Stimulated activated naive CD4-positive, alpha-beta T cell treated with Interleukin-2 at 50 U/mL for 16 hours (primary cell): Measurements from ENCODE around the gene BTLA.
"Not testable (repeated sequence)": the region's sequence is repeated elsewhere in the genome, so short reads cannot be mapped to it uniquely, and the experiment has no call there.

Experiments used
- DNase-seq: peaks from one replicate; lab custom pipeline; 2025; lab: John Stamatoyannopoulos, UW

The BTLA gene, protein sequence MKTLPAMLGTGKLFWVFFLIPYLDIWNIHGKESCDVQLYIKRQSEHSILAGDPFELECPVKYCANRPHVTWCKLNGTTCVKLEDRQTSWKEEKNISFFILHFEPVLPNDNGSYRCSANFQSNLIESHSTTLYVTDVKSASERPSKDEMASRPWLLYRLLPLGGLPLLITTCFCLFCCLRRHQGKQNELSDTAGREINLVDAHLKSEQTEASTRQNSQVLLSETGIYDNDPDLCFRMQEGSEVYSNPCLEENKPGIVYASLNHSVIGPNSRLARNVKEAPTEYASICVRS

DNA sequence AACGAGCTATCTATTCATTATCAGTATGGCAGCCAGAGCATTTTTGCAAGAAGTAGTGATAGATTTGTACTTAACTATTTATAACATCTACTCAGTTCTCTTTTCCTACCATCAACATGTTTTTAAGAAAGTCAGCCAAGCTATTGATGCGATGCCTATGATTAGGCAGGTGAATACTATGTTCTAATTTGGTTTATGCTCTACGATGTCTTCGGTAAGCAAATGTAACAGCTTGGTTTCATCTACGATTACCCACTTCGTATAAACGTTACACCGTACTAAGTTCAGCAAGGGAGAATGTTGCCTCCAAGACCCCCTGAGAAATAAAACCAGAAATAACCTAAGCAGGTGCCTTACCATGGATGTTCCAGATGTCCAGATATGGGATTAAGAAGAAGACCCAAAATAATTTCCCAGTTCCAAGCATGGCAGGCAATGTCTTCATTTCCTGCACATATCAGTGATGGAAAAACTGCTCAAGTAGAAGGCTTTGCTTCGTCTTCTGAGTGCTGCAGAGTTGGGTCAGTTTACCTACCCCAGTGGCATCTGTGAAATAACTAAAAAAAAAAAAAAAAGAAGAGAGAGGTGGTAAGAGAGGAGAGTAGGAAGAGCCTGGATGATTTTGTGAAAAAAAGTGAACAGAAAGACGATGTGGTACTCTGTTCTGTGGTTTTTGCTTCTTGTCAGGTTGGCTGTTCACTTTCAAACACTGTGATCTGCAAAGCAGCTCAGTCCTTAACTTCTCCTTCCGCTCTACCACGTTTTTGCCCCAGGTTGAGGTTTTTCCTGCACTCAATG is at the start of gene BTLA:
Gene BTLA, minus strand, starts transcription at position 559 of the 798 bp plus-strand sequence. Its CDS starts 114 bp downstream, at position 445.
- no peak for DNase-seq

DNA sequence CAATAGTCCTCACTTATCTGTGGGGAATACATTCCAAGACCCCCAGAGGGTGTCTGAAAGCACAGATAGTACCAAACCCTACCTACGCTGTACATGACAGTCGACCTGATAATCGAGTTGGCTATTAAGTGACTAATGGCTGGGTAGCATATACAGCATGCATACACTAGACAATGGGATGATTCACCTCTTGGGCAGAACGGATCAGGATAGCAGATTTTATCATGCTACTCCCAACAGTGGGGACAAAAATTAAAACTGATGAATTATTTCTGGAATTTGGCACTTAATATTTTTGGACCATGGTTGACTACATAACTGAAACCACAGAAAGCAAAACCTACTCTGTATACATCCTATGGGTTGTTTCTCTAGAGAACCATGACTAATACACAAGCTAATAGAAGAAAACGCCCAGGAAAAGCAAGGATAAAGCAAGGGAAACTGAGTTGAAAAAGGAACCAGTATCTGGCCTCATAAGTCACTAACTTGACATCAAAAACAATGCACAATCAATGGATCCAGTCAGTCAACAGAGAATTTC is 47.0 kb upstream of the BTLA start:
- DNase-seq = no peak

DNA sequence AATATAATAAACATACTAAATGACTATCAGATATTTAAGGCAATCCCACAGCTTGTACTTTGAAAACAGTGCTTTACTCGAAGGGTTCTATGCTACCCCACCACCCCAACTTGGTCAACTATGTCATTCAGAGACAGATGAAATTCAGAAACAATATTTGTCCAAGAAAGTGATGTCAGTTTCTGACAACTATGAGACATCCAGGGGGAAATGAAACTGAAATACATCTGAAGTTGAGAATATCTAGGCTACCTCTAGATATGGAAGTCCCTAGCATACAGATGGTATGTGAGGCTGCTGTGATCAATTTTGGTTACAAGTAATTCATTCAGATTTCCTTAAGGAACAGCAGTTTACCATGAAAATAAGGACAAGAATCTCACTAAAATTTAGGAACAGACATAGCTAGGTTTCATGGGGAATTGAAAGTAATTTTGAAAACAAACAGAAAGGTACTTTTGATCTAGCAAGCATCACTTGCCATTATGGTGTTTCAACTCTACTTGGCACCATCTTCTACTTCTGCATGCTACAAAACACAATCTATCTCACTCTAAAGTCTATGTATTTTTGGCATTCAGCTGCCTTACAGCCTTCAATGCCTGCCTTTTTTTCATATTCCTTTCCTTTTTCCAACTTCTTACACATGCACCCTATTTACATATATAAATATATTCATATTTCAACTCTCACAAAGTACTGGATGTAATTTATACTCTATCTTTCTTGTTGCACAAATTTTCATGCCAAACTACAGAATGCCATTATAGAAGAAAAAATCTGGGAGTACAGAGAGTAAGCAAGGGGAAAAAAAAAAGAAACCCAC is 40.8 kb upstream of the BTLA start:
- DNase-seq = no peak

- DNase-seq = no peak
These were observed 32.1 kb upstream of the BTLA start for GRCh38 chr3:112531358-112531781.

GRCh38 chr3:112530573-112530972 is 31.3 kb upstream of the BTLA start:
- no peak for DNase-seq

DNA sequence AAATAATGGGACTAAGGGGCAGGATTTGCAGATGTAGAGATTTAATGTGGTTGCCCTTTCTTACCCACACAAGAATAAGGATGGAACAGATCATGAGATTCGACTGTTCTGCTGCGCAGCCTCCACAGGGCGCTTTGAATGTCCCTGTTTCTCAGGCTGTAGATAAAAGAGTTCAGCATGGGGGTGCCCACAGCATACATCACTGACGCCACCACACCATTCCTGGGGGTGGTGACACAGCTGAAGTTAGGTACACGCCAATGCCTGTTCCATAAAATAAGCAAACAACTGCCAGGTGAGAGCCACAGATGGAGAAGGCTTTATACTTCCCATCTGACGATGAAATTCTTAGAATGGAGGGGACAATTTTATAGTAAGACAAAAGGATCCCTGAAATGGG is 24.9 kb upstream of the BTLA start:
- DNase-seq = not testable (repeated sequence)

DNA sequence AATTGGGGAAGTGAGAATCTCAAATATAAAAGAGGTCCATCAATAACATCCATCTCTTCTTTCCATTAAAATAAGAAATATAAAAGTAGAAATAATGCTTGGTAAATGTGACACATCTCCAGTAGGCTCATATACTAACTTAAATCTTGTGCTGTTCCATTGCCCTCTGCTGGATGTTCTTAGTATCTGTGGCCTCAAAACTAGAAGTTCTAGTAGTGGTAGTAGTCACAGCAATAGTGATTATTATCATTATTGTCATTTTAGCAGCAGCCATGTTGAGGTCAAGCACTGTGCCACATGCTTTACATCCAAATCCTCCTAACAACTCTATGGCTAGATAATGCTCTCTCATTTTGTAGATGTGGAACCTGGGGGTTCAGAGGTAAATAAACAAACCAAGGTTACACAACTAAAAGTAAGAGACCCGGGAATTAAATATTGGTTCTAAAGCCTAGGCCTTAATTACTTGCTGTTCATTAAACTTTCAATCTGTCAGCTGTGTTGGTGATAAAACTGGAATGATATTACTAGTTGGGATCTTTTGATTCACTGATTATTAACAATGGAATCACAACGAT is 20.2 kb upstream of the BTLA start:
- no peak for DNase-seq

- DNase-seq = not testable (repeated sequence)
These were observed 19.7 kb upstream of the BTLA start for GRCh38 chr3:112518970-112519369.

- no peak for DNase-seq
These were observed 15.4 kb upstream of the BTLA start for GRCh38 chr3:112514527-112515128.

GRCh38 chr3:112512320-112512719 is 13.0 kb upstream of the BTLA start:
- no peak for DNase-seq

DNA sequence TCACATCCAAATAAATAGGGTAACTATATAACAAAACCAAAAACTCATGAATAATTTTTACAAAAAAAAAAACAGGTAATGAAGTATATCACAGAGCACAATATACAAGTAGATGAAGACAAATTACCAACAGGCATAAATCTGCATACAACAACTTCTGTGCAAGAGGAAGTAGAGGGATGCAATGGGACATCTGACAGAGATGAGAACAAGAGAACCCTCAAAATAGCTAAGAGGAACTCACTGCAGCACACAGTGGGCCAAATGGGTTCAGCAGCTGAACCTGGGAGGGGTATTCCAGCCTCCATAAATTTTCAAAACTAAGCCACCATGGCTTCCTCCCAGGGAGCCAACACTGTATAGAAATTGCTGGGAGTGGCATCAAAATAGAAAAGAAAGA is 9.6 kb upstream of the BTLA start:
- DNase-seq = no peak

DNA sequence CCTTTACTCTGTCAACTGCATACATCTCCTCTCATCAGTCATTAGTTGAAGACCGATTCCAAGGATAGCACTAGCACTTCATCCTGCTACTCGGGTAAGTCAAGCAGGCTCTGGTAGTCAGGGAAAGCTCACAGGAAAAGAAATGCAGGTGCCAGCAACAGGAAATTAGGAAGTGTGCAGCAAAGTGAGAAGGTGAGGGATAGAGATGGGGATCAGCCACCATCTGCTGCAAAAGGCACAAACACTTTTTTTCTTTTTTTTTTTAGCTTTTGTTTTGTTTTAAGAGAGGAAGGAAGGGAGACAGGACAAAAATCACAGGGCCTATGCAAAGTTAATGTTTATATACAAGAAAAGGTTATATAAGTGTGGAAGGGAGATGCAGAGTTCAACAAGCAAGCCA is 9.0 kb upstream of the BTLA start:
- no peak for DNase-seq

- DNase-seq = no peak
These were observed 6.6 kb upstream of the BTLA start for GRCh38 chr3:112505907-112506306.

- no peak for DNase-seq
These were observed 4.9 kb upstream of the BTLA start for GRCh38 chr3:112504123-112504522.

DNA sequence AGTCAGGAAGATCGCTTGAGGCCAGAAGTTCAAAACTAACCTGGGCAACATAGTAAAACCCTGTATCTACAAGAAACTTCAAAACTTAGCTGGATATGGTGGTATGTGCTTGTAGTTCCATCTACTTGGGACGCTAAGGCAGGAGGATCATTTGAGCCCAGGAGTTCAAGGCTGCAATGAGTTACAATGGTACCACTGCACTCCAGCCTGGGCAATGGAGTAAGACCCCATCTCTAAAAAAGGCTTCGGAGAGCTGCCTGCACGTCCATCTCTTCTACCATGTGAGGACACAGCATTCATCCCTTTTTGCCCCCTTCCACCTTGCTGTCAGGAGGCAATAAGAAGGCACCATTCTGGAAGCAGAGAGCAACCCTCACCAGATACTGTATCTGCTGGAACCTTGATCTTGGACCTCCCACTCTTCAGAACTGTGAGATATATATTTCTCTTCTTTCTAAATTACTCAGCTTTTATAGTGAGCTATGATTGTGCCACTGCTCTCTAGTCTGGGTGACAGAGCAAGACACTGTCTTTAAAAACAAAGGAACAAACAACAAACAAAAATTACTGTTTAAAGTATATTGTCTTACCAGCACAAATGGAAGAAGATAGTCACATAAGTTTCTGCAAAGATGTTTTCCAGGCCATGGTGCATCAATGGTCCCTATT is 4.2 kb upstream of the BTLA start:
- no peak for DNase-seq

GRCh38 chr3:112500621-112501020 is 1.3 kb upstream of the BTLA start:
- no peak for DNase-seq

DNA sequence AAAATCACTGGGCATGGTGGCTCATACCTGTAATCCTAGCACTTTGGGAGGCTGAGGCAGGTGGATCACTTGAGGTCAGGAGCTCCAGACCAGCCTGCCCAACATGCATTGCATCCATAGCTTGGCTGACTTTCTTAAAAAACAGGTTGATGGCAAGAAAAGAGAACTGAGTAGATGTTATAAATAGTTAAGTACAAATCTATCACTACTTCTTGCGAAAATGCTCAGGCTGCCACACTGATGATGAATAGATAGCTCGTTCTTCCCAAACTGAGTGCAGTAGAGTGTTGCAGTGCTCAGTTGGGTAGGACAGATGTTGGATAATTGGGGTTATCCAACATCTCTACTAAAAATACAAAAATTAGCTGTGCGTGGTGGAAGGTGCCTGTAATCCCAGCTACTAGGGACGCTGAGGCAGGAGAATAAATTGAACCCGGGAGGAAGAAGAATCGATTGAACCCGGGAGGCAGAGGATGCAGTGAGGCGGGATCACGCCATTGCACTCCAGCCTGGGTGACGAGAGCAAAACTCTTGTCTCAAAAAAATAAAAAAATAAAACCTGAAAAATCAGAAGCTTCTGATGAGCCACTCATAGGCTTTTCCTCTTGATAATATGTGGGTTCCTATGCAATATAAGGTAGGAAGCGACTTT is 1.2 kb downstream of the BTLA start:
- DNase-seq = no peak

DNA sequence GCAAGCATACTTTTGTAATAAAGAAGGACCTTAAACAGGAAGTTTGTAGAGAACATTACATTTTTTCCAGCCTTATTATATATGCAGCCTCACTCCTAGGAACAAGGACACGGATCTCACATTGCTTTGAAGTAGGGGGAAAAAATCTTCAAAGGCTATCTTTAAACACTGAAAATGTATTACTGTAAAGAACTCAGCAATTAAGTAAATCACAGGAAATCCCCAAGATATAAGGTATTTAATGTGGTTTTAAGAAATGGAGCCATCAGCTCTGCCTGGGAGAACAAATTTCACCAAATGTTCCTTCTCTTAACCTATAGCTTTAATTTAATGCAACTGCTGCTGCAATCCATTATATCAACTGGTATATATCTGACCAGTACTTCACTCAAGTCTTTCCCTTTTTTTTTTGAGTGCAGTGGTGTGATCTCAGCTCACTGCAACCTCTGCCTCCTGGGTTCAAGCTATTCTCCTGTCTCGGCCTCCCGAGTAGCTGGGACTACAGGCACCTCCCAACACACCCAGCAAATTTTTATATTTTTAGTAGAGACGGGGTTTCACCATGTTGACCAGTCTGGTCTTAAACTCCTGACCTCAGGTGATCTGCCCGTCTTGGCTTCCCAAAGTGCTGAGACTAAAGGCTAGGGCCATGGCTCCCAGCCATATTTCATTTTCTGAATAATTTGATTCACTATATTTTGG is 2.8 kb downstream of the BTLA start:
- DNase-seq = no peak

- DNase-seq = not testable (repeated sequence)
These were observed 4.9 kb downstream of the BTLA start for GRCh38 chr3:112494448-112494767.

DNA sequence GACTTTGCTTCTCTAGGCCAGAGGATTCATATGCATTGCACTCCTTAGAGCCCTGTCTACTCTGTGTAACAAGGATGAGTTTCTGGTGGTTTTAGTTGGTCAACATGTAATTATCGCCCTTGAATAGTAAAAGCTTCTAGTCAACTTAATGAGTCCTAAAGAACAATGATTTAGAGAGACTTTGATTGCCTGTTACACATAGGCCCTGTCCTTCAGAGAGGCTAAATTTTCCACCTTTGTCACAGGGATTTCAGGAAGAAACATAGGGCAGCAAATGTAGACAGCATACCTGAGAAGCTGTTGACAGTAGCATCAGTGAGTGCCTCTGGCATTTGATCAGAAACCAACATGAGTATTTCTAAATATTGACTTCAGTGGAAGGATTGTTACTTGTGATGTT is 7.1 kb downstream of the BTLA start:
- DNase-seq = no peak
